Hypothalamus (tissue), 51 donors: Measurements from ENCODE around the gene GASK1A.
"Not testable (repeated sequence)": the region's sequence is repeated elsewhere in the genome, so short reads cannot be mapped to it uniquely, and the experiment has no call there.

Experiments used
- DNase-seq, 51 donors: peaks; one replicate each; lab custom pipeline; 2025; lab: John Stamatoyannopoulos, UW

Gene GASK1A

GRCh38 chr3:42979044-42979972 lies at the start of gene GASK1A:
Gene GASK1A, plus strand, starts transcription at chr3:42979311. Its CDS starts 332 bp downstream, at chr3:42979643.
- DNase-seq, result peak in 27 of 51 donors; percentile 19 to 77 (median 49)

- DNase-seq, result no peak
Observed at GRCh38 chr3:42934111-42934510, 45.0 kb upstream of the GASK1A start.

- no peak for DNase-seq
Observed at GRCh38 chr3:42934910-42935309, 44.2 kb upstream of the GASK1A start.

- no peak for DNase-seq
Observed at GRCh38 chr3:42935472-42935871, 43.6 kb upstream of the GASK1A start.

GRCh38 chr3:42936157-42936981 lies 42.7 kb upstream of the GASK1A start:
- peak in 36 of 51 donors; percentile 1 to 69 (median 28) for DNase-seq

GRCh38 chr3:42937334-42937733 lies 41.8 kb upstream of the GASK1A start:
- no peak for DNase-seq

- no peak for DNase-seq
Observed at GRCh38 chr3:42942693-42943092, 36.4 kb upstream of the GASK1A start.

GRCh38 chr3:42946050-42946449 lies 33.1 kb upstream of the GASK1A start:
- DNase-seq, result no peak

- DNase-seq, result no peak
Observed at GRCh38 chr3:42957573-42957972, 21.5 kb upstream of the GASK1A start.

- no peak for DNase-seq
Observed at GRCh38 chr3:42960282-42960681, 18.8 kb upstream of the GASK1A start.

- no peak for DNase-seq
Observed at GRCh38 chr3:42960786-42961185, 18.3 kb upstream of the GASK1A start.

- DNase-seq, result peak in 14 of 51 donors; percentile 4 to 62 (median 20)
Observed at GRCh38 chr3:42961633-42962032, 17.5 kb upstream of the GASK1A start.

GRCh38 chr3:42963269-42963668 lies 15.8 kb upstream of the GASK1A start:
- no peak for DNase-seq

GRCh38 chr3:42964266-42964665 lies 14.8 kb upstream of the GASK1A start:
- DNase-seq, result no peak

GRCh38 chr3:42970557-42970956 lies 8.6 kb upstream of the GASK1A start:
- no peak for DNase-seq

- DNase-seq, result no peak
Observed at GRCh38 chr3:42970976-42971772, 7.9 kb upstream of the GASK1A start.

- DNase-seq, result not testable (repeated sequence)
Observed at GRCh38 chr3:42974906-42975305, 4.2 kb upstream of the GASK1A start.

- DNase-seq, result no peak
Observed at GRCh38 chr3:42975456-42975855, 3.7 kb upstream of the GASK1A start.

- DNase-seq, result no peak
Observed at GRCh38 chr3:42975955-42976354, 3.2 kb upstream of the GASK1A start.

- DNase-seq, result peak in 1 of 51 donors; percentile 42
Observed at GRCh38 chr3:42980209-42980608, 1.1 kb downstream of the GASK1A start.

GRCh38 chr3:42980909-42981308 lies 1.8 kb downstream of the GASK1A start:
- peak in 6 of 51 donors; percentile 12 to 49 (median 27) for DNase-seq
